ENCODE results near the gene MYRIP. TPM values are rescaled to one million over a fixed set of nuclear protein-coding genes. Genes with fewer than 3 reads are reported as not detected.

MYRIP gene
- total and polyA plus RNA-seq, 11 donors = 0.42 to 2.2 (median 0.90) TPM

DNA sequence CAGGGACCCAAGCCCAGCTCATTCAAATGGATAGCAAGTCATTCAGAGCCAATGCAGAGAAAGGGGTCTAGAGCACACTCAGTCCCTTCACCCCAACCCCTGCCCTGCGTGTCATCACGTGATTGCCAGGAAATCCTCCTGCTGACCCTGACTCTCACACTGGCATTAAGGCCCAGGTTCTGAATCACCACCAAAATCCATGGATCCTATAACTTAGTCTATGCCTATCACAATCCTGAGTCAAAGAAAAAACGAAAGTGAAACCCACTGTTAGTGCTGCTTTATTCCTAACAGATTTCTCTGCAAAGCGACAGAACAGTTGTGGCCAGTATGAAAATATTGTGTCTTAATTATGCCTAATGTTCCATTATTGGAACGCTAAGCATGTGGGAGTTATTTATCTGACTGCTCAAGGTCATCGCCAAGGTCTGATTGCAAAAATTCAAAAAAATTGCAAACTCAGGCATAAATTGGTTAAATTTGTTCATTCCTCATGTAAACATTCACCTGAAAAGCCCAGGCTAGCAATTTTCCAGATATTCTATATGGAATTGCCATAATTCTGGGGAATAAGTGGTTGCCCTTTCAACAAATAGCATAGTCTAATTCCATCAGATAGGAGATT, 391.4 kb downstream of the MYRIP start:
- 76 to 87% (median 85%) methylated on average over 6 of the region's 6 CpGs for WGBS, 4 donors
- ATAC-seq (no peak), DNase-seq (no peak)
- Histone ChIP-seq H3K27ac (no peak overlapping the region), H3K4me3 (no peak overlapping the region), H3K36me3 (no peaks in the 10 kb centered on the region), H3K9me3 (no peaks in the 10 kb centered on the region), H3K4me1 (peaks cover 0 to 8% (median 0%) of the 10 kb centered on the region in 12 donors), H3K27me3 (no peaks in the 10 kb centered on the region)
- intact Hi-C loops (cut with DNase I) = loop anchor here in 1 of 10 donors (10.0 kb wide), 1 partner anchor 254 kb away; the partner anchor contains the start of gene RPL14
- TF ChIP-seq POLR2A (IDR thresholded peaks at IDR 0.05) = no peak
- TF ChIP-seq, protein P1, sequence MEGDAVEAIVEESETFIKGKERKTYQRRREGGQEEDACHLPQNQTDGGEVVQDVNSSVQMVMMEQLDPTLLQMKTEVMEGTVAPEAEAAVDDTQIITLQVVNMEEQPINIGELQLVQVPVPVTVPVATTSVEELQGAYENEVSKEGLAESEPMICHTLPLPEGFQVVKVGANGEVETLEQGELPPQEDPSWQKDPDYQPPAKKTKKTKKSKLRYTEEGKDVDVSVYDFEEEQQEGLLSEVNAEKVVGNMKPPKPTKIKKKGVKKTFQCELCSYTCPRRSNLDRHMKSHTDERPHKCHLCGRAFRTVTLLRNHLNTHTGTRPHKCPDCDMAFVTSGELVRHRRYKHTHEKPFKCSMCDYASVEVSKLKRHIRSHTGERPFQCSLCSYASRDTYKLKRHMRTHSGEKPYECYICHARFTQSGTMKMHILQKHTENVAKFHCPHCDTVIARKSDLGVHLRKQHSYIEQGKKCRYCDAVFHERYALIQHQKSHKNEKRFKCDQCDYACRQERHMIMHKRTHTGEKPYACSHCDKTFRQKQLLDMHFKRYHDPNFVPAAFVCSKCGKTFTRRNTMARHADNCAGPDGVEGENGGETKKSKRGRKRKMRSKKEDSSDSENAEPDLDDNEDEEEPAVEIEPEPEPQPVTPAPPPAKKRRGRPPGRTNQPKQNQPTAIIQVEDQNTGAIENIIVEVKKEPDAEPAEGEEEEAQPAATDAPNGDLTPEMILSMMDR (IDR thresholded peaks at IDR 0.05) = no peak

DNA sequence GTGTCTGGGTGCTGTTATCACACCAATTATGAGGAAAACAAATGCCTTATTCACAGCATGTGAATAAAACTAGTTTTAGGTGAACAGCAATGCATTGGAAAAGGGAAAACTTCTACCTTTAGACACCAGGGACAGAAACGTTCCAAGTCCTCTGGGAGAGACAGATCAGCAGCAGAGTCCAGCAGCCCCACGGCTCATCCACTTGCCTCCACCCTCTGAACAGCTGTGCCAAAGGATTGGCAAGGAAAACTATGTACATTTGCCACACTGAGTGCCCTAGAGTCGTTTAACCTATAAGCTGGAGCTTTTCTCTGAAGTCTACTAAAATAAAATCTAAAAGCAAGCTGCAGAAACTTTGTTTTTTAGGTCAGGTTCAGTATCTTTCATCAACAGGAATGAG, 392.4 kb downstream of the MYRIP start:
- WGBS, 4 donors = 24 to 43% (median 36%) methylated on average over 3 of the region's 3 CpGs
- no peaks in the 10 kb centered on the region for H3K27me3 ChIP-seq
- peaks cover 0 to 8% (median 0%) of the 10 kb centered on the region in 12 donors for H3K4me1 ChIP-seq
- peak in 2 of 4 donors; percentile 44 to 47 for ATAC-seq
- DNase-seq = no peak
- H3K36me3 ChIP-seq = no peaks in the 10 kb centered on the region
- no peak overlapping the region for H3K4me3 ChIP-seq
- H3K9me3 ChIP-seq = no peaks in the 10 kb centered on the region
- TF ChIP-seq, protein P1 (IDR thresholded peaks at IDR 0.05) = no peak
- TF ChIP-seq POLR2A (IDR thresholded peaks at IDR 0.05) = no peak
- H3K27ac ChIP-seq = no peak overlapping the region
- intact Hi-C loops (cut with DNase I) = loop anchor here in 1 of 10 donors (10.0 kb wide), 1 partner anchor 253 kb away; the partner anchor contains the start of gene RPL14

DNA sequence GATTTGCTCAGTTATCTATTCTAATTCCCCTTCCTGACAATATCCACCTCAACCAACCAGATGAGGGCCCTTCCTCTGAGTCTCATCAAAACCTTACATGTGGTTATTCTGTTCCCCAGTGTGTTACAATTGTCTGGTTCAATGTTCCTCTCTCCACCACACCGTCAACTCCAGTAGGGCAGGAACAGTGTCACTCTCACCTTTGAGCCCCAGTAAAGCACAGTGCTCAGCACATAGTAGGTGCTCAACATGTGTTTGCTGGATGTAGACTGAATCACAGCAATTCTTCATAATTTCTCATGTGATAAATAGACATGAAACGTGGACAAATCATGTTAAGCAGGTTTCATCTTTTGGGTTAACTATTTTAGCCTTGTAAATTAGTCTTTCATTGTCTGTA, 397.1 kb downstream of the MYRIP start:
- intact Hi-C loops (cut with DNase I) = loop anchor here in 1 of 10 donors (10.0 kb wide), 1 partner anchor 248 kb away; the partner anchor contains the start of gene RPL14
- Histone ChIP-seq H3K4me1 (peaks cover 0 to 4% (median 0%) of the 10 kb centered on the region in 12 donors), H3K27me3 (no peaks in the 10 kb centered on the region), H3K27ac (no peak overlapping the region), H3K9me3 (no peaks in the 10 kb centered on the region), H3K36me3 (no peaks in the 10 kb centered on the region), H3K4me3 (no peak overlapping the region)
- TF ChIP-seq, protein P1 (IDR thresholded peaks at IDR 0.05) = no peak
- no peak for TF ChIP-seq POLR2A (IDR thresholded peaks at IDR 0.05)
- ATAC-seq (no peak), DNase-seq (no peak)
- WGBS, 4 donors = 90 to 96% (median 94%) methylated on average over 2 of the region's 2 CpGs

DNA sequence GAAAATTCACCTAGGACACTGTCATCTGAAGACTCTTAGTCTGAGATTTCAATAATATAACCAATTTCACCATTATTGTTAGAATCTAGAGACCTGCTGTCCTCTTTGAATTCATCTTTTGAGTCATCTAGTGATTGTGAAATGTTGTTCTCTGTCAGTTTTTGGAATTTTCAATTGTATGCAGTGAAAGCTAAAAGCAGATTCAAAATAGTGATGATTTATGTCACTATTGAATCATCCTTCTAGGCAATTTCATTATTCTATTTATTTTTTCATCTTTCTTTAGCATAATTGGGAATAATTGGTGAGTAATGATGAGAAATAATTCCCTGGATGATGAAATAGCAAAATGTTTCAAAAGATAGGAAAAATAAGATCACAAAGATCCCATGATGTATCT, 398.4 kb downstream of the MYRIP start:
- TF ChIP-seq, protein P1 (IDR thresholded peaks at IDR 0.05) = no peak
- no peak for TF ChIP-seq POLR2A (IDR thresholded peaks at IDR 0.05)
- no peaks in the 10 kb centered on the region for H3K27me3 ChIP-seq
- no peaks in the 10 kb centered on the region for H3K36me3 ChIP-seq
- H3K4me1 ChIP-seq = no peaks in the 10 kb centered on the region
- no peak overlapping the region for H3K4me3 ChIP-seq
- ATAC-seq = no peak
- intact Hi-C loops (cut with DNase I) = loop anchor here in 1 of 10 donors (10.0 kb wide), 1 partner anchor 247 kb away; the partner anchor contains the start of gene RPL14
- DNase-seq = no peak
- no peaks in the 10 kb centered on the region for H3K9me3 ChIP-seq
- H3K27ac ChIP-seq = no peak overlapping the region
